Dendritic cell treated with granulocyte-macrophage colony-stimulating factor and Interleukin-4, amounts not matched to agents 40 ng/mL and 50 ng/mL, for 4 days (primary cell): ENCODE measurements around the gene PDE11A.
"Not testable (repeated sequence)": the region's sequence is repeated elsewhere in the genome, so short reads cannot be mapped to it uniquely, and the experiment has no call there.

Source experiments
- H3K27ac Mint-ChIP-seq: one replicate; pipeline ENCODE4 v1.8.0; 2022; ENCODE audit warnings: mild to moderate bottlenecking, mixed read lengths
- H3K27me3 Mint-ChIP-seq: one replicate; pipeline ENCODE4 v1.8.0; 2022; ENCODE audit warnings: mild to moderate bottlenecking, mixed read lengths
- H3K36me3 Mint-ChIP-seq: one replicate; pipeline ENCODE4 v1.8.0; 2022; ENCODE audit warnings: low read depth, mixed read lengths
- H3K4me1 Mint-ChIP-seq: one replicate; pipeline ENCODE4 v1.8.0; 2022; ENCODE audit warnings: low read depth, mixed read lengths
- H3K4me3 Mint-ChIP-seq: one replicate; pipeline ENCODE4 v1.8.0; 2022; ENCODE audit warnings: mild to moderate bottlenecking, moderate library complexity, mixed read lengths
- H3K9me3 Mint-ChIP-seq: one replicate; pipeline ENCODE4 v1.8.0; 2022; ENCODE audit warnings: mixed read lengths
- intact Hi-C: fragments of 100-400 bp; cut with micrococcal nuclease; formaldehyde crosslinking; loops from one replicate; pipeline ENCODE4 v1.15.0; 2022

Gene PDE11A

GRCh38 chr2:177972123-177972522 is 100.5 kb downstream of the PDE11A start:
- H3K27ac Mint-ChIP-seq, result no peak overlapping the region
- no peaks in the 10 kb centered on the region for H3K27me3 Mint-ChIP-seq
- no peaks in the 10 kb centered on the region for H3K36me3 Mint-ChIP-seq
- no peaks in the 10 kb centered on the region for H3K4me1 Mint-ChIP-seq
- intact Hi-C loops, result no loop called here
- no peaks in the 10 kb centered on the region for H3K9me3 Mint-ChIP-seq
- no peak overlapping the region for H3K4me3 Mint-ChIP-seq

- intact Hi-C loops, result no loop called here
- no peaks in the 10 kb centered on the region for H3K27me3 Mint-ChIP-seq
- no peaks in the 10 kb centered on the region for H3K36me3 Mint-ChIP-seq
- no peak overlapping the region for H3K27ac Mint-ChIP-seq
- H3K9me3 Mint-ChIP-seq, result no peaks in the 10 kb centered on the region
- no peaks in the 10 kb centered on the region for H3K4me1 Mint-ChIP-seq
- no peak overlapping the region for H3K4me3 Mint-ChIP-seq
Observed at GRCh38 chr2:177970670-177971454, 101.7 kb downstream of the PDE11A start.

- H3K27me3 Mint-ChIP-seq, result no peaks in the 10 kb centered on the region
- no peaks in the 10 kb centered on the region for H3K4me1 Mint-ChIP-seq
- no peaks in the 10 kb centered on the region for H3K36me3 Mint-ChIP-seq
- no peaks in the 10 kb centered on the region for H3K9me3 Mint-ChIP-seq
- intact Hi-C loops, result no loop called here
- H3K27ac Mint-ChIP-seq, result no peak overlapping the region
- no peak overlapping the region for H3K4me3 Mint-ChIP-seq
Observed at GRCh38 chr2:177964892-177965291, 107.7 kb downstream of the PDE11A start.

- H3K27me3 Mint-ChIP-seq, result no peaks in the 10 kb centered on the region
- intact Hi-C loops, result no loop called here
- no peaks in the 10 kb centered on the region for H3K9me3 Mint-ChIP-seq
- no peak overlapping the region for H3K4me3 Mint-ChIP-seq
- H3K27ac Mint-ChIP-seq, result no peak overlapping the region
- H3K36me3 Mint-ChIP-seq, result no peaks in the 10 kb centered on the region
- H3K4me1 Mint-ChIP-seq, result no peaks in the 10 kb centered on the region
Observed at GRCh38 chr2:177952151-177952550, 120.4 kb downstream of the PDE11A start.

- H3K36me3 Mint-ChIP-seq, H3K9me3 Mint-ChIP-seq, H3K4me3 Mint-ChIP-seq, H3K4me1 Mint-ChIP-seq, H3K27me3 Mint-ChIP-seq, intact Hi-C loops, H3K27ac Mint-ChIP-seq: not testable (repeated sequence)
Observed at GRCh38 chr2:177947598-177947997, 125.0 kb downstream of the PDE11A start.

- H3K27ac Mint-ChIP-seq, intact Hi-C loops, H3K9me3 Mint-ChIP-seq, H3K4me3 Mint-ChIP-seq, H3K36me3 Mint-ChIP-seq, H3K27me3 Mint-ChIP-seq, H3K4me1 Mint-ChIP-seq: not testable (repeated sequence)
Observed at GRCh38 chr2:177944530-177944929, 128.0 kb downstream of the PDE11A start.

- Mint-ChIP-seq H3K4me3 (no peak overlapping the region), H3K27me3 (no peaks in the 10 kb centered on the region), H3K9me3 (peaks cover 8% of the 10 kb centered on the region), H3K27ac (no peak overlapping the region), H3K36me3 (no peaks in the 10 kb centered on the region), H3K4me1 (no peaks in the 10 kb centered on the region)
- intact Hi-C loops, result no loop called here
Observed at GRCh38 chr2:177942731-177943130, 129.8 kb downstream of the PDE11A start.

GRCh38 chr2:177939211-177939610 is 133.4 kb downstream of the PDE11A start:
- Mint-ChIP-seq H3K4me3 (no peak overlapping the region), H3K27ac (no peak overlapping the region), H3K36me3 (no peaks in the 10 kb centered on the region), H3K9me3 (peaks cover 8% of the 10 kb centered on the region), H3K27me3 (no peaks in the 10 kb centered on the region), H3K4me1 (no peaks in the 10 kb centered on the region)
- intact Hi-C loops, result no loop called here

GRCh38 chr2:177930916-177931315 is 141.7 kb downstream of the PDE11A start:
- no peak overlapping the region for H3K27ac Mint-ChIP-seq
- intact Hi-C loops, result no loop called here

GRCh38 chr2:177929662-177930522 is 142.7 kb downstream of the PDE11A start:
- Mint-ChIP-seq H3K9me3 (peaks cover 8% of the 10 kb centered on the region), H3K36me3 (no peaks in the 10 kb centered on the region), H3K4me3 (no peak overlapping the region), H3K27me3 (no peaks in the 10 kb centered on the region), H3K27ac (no peak overlapping the region), H3K4me1 (peaks cover 6% of the 10 kb centered on the region)
- intact Hi-C loops, result no loop called here

More at GRCh38 chr2:177930916-177931315, 141.7 kb downstream of the PDE11A start:
- Mint-ChIP-seq H3K4me3 (no peak overlapping the region), H3K4me1 (peaks cover 6% of the 10 kb centered on the region), H3K36me3 (no peaks in the 10 kb centered on the region), H3K9me3 (peaks cover 8% of the 10 kb centered on the region), H3K27me3 (no peaks in the 10 kb centered on the region)

GRCh38 chr2:177923323-177923722 is 149.3 kb downstream of the PDE11A start:
- H3K27ac Mint-ChIP-seq, result no peak overlapping the region
- H3K4me3 Mint-ChIP-seq, result no peak overlapping the region
- H3K4me1 Mint-ChIP-seq, result no peaks in the 10 kb centered on the region
- H3K9me3 Mint-ChIP-seq, result peaks cover 8% of the 10 kb centered on the region
- H3K27me3 Mint-ChIP-seq, result no peaks in the 10 kb centered on the region
- no peaks in the 10 kb centered on the region for H3K36me3 Mint-ChIP-seq
- intact Hi-C loops, result no loop called here

GRCh38 chr2:177921726-177922125 is 150.9 kb downstream of the PDE11A start:
- Mint-ChIP-seq H3K36me3 (no peaks in the 10 kb centered on the region), H3K9me3 (peaks cover 3% of the 10 kb centered on the region), H3K27ac (no peak overlapping the region), H3K4me3 (no peak overlapping the region), H3K4me1 (no peaks in the 10 kb centered on the region), H3K27me3 (no peaks in the 10 kb centered on the region)
- intact Hi-C loops, result no loop called here

- H3K36me3 Mint-ChIP-seq, result no peaks in the 10 kb centered on the region
- H3K27me3 Mint-ChIP-seq, result no peaks in the 10 kb centered on the region
- intact Hi-C loops, result no loop called here
- no peak overlapping the region for H3K4me3 Mint-ChIP-seq
- H3K9me3 Mint-ChIP-seq, result no peaks in the 10 kb centered on the region
- H3K4me1 Mint-ChIP-seq, result no peaks in the 10 kb centered on the region
- H3K27ac Mint-ChIP-seq, result no peak overlapping the region
Observed at GRCh38 chr2:177917169-177917568, 155.4 kb downstream of the PDE11A start.

- Mint-ChIP-seq H3K9me3 (no peaks in the 10 kb centered on the region), H3K27ac (no peak overlapping the region), H3K36me3 (no peaks in the 10 kb centered on the region), H3K27me3 (no peaks in the 10 kb centered on the region), H3K4me1 (no peaks in the 10 kb centered on the region), H3K4me3 (no peak overlapping the region)
- intact Hi-C loops, result no loop called here
Observed at GRCh38 chr2:177916342-177916741, 156.2 kb downstream of the PDE11A start.
